GM12878 (cell line): ENCODE results near the gene TCF12. TPM values are rescaled to one million over a fixed set of nuclear protein-coding genes. Genes with fewer than 3 reads are reported as not detected.

ENCODE experiments used
- ATAC-seq: fragments of 200-7000 bp; cut with Tn5 transposase; 3 replicates; pipeline ENCODE4 v1.9.1; 2020; ENCODE audit warnings: mild to moderate bottlenecking, moderate library complexity
- BruUV-seq: library from RNA; stranded (reverse); fragments of 400-500 nt; replicated peaks from 2 replicates; lab custom pipeline; 2021; lab: Mats Ljungman, UMichigan
- CTCF ChIA-PET: fragments of 300-600 bp; sonication (Branson Sonifier 250); formaldehyde crosslinking; extraction: SDS; loops from one replicate; lab custom pipeline; 2021; ENCODE audit warnings: inconsistent platforms; lab: Yijun Ruan, JAX
- POLR2A ChIA-PET: fragments of 350-600 bp; formaldehyde crosslinking; extraction: SDS; loops from one replicate; lab custom pipeline; 2021; ENCODE audit warnings: inconsistent platforms; lab: Charles Lee
- RAD21 ChIA-PET: fragments of 300-600 bp; sonication (Branson Sonifier 250); formaldehyde crosslinking; loops from one replicate; lab custom pipeline; 2023; ENCODE audit warnings: antibody characterized with exemption; ENCODE audit not compliant: unreplicated experiment; lab: Charles Lee
- SMC1A ChIA-PET: fragments of 300-600 bp; sonication (Branson Sonifier 250); formaldehyde crosslinking; loops from one replicate; lab custom pipeline; 2023; ENCODE audit not compliant: unreplicated experiment, uncharacterized antibody; lab: Charles Lee
- DNase-seq: peaks from one replicate; pipeline ENCODE4 v3.0.0-alpha.2; 2011; ENCODE audit warnings: low read depth, low spot score
- FAIRE-seq: peaks from 3 replicates; lab custom pipeline; 2011; peaks lifted over from hg19 to GRCh38; lab: Jason Lieb, UNC
- H2AFZ ChIP-seq: 2 replicates; pipeline ENCODE4 v1.6.0; 2011; ENCODE audit warnings: low read depth, low read length, control low read depth; ENCODE audit not compliant: control insufficient read depth
- H3K27ac ChIP-seq: 2 replicates; pipeline ENCODE4 v1.5.1; 2011; ENCODE audit warnings: control low read depth; ENCODE audit not compliant: control insufficient read depth, insufficient read depth
- H3K27me3 ChIP-seq, 2 experiments: replicated peaks in 1 of 2; 2 replicates each; pipeline versions ENCODE4 v1.6.0 to v1.6.1; 2011; ENCODE audit warnings: low read length in 1 of 2; ENCODE audit not compliant: control insufficient read depth in 2 of 2, insufficient read depth in 2 of 2
- H3K36me3 ChIP-seq, 2 experiments: 2 replicates each; pipeline ENCODE4 v1.5.1; 2011; ENCODE audit warnings: low read length in 1 of 2; ENCODE audit not compliant: control insufficient read depth in 2 of 2, insufficient read depth in 2 of 2
- H3K4me1 ChIP-seq: 2 replicates; pipeline ENCODE4 v1.6.1; 2011; ENCODE audit warnings: mild to moderate bottlenecking, low read length, moderate library complexity, mixed read lengths; ENCODE audit not compliant: control insufficient read depth, insufficient read depth
- H3K4me2 ChIP-seq: 2 replicates; pipeline ENCODE4 v1.6.0; 2011; ENCODE audit warnings: control low read depth; ENCODE audit not compliant: control insufficient read depth, insufficient read depth
- H3K4me3 ChIP-seq: fragments of 200-600 bp; sonication (generic); 2 replicates; pipeline ENCODE4 v1.5.1; 2016
- H3K79me2 ChIP-seq: 2 replicates; pipeline ENCODE4 v1.6.0; 2011; ENCODE audit warnings: low read length; ENCODE audit not compliant: control insufficient read depth, insufficient read depth
- H3K9ac ChIP-seq: 2 replicates; pipeline ENCODE4 v1.8.0; 2011; ENCODE audit warnings: low read length, control low read depth, mixed read lengths; ENCODE audit not compliant: control insufficient read depth, insufficient read depth
- H3K9me3 ChIP-seq: replicated peaks from 3 replicates; pipeline ENCODE4 v1.5.1; 2011; ENCODE audit warnings: mild to moderate bottlenecking, low read length; ENCODE audit not compliant: control insufficient read depth, insufficient read depth
- H4K20me1 ChIP-seq: 2 replicates; pipeline ENCODE4 v1.6.0; 2011; ENCODE audit not compliant: control insufficient read depth, insufficient read depth
- CHD2 ChIP-seq: IDR thresholded peaks from 2 replicates; pipeline ENCODE4 v1.6.1; 2011; ENCODE audit warnings: low read depth, low read length, improper control_type of control experiment, borderline replicate concordance
- HDAC2 ChIP-seq: fragments of 200-600 bp; sonication (generic); IDR thresholded peaks from 2 replicates; pipeline ENCODE4 v1.6.1; 2017
- MYC ChIP-seq: IDR thresholded peaks from 2 replicates; pipeline ENCODE4 v1.6.1; 2011; ENCODE audit warnings: mild to moderate bottlenecking, low read length, moderate library complexity, inconsistent platforms; ENCODE audit not compliant: insufficient read depth, insufficient replicate concordance, insufficient read length, severe bottlenecking
- NR2F1 ChIP-seq: fragments of 450-650 bp; conservative IDR thresholded peaks from 2 replicates; pipeline ENCODE4 v1.6.1; 2017; ENCODE audit warnings: mild to moderate bottlenecking
- WGBS: methylation state at CpG from one replicate; pipeline ENCODE4 v1.1.6; 2016; ENCODE audit warnings: low lambda C conversion rate; ENCODE audit not compliant: insufficient replicate concordance, insufficient coverage; ENCODE audit errors: missing lambda C conversion rate; 5-methylcytosine and 5-hydroxymethylcytosine counted together
- in situ Hi-C: fragments of 300-500 bp; cut with MboI; formaldehyde crosslinking; loops from 9 replicates; pipeline ENCODE4 v1.14.3; 2018; ENCODE audit warnings: mixed read lengths
- intact Hi-C: fragments of 100-400 bp; cut with micrococcal nuclease; formaldehyde crosslinking; loops from one replicate; pipeline ENCODE4 v1.14.2; 2022; ENCODE audit not compliant: unreplicated experiment
- polyA plus RNA-seq, 11 experiments: library from polyadenylated mRNA; depleted of rRNA in 4 of 11; unstranded in 6 of 11; stranded (reverse) in 5 of 11; fragments of >200 nt; fragmentation: Nextera tagmentation in 4 of 11; fragmentation: Illumina TruSeq in 1 of 11; extraction: Ambion mirVana in 4 of 11; extraction: Trizol in 1 of 11; gene quantifications; 1 replicate in 1 of 11; 2 replicates in 10 of 11; pipeline versions ENCODE4 v1.2.1 to v1.2.3, GENCODE V29; 2011 to 2016; ENCODE audit warnings: inconsistent platforms in 2 of 11, missing spikeins in 2 of 11, low read depth in 1 of 11
- total RNA-seq, 4 experiments: library from RNA; depleted of rRNA in 3 of 4; stranded (reverse); fragments of >200 nt in 3 of 4; fragmentation: Illumina TruSeq in 1 of 4; extraction: Trizol in 1 of 4; gene quantifications; 2 replicates each; pipeline versions ENCODE4 v1.2.1 to v1.2.3, GENCODE V29; 2013 to 2021
- TF ChIP-seq, protein P1 (sequence below): fragments of 150-350 bp; IDR thresholded peaks from 2 replicates; pipeline ENCODE4 v1.6.1; 2016; ENCODE audit warnings: low read depth, low read length

The TCF12 gene
- total and polyA plus RNA-seq, 10 of the 15 experiments (the other 5 are each of a cell fraction or from before 2014, with no cell fraction given), result 8.2 to 70.9 (median 49.5) TPM

DNA sequence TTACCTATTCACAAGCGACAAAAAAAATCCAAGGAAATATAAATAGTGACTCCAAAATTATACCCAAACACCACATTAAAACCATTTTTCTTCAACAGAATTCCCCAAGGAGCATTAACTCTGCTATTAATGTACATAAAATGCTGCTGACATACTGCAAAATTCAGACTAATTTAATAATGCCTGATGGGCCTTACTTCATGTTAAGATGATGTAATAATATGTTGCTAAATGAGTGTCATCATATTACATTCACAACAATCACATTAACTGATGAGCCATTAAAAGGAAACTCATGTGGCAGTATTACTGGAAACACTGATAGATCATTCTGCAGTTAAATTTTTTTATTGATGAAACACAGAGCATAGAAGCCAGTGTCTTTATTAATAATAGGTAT, 253.0 kb downstream of the TCF12 start:
- H3K4me3 ChIP-seq, result no peak overlapping the region
- no peak overlapping the region for H3K27ac ChIP-seq
- H3K9me3 ChIP-seq, result no peaks in the 10 kb centered on the region; the same call in 2 of the 3 replicates
- H3K4me1 ChIP-seq, result no peaks in the 10 kb centered on the region
- RAD21 ChIA-PET, result no interaction called here
- FAIRE-seq, result no peak
- 100% methylated on average over 1 of the region's 1 CpG for WGBS
- TF ChIP-seq, protein P1, sequence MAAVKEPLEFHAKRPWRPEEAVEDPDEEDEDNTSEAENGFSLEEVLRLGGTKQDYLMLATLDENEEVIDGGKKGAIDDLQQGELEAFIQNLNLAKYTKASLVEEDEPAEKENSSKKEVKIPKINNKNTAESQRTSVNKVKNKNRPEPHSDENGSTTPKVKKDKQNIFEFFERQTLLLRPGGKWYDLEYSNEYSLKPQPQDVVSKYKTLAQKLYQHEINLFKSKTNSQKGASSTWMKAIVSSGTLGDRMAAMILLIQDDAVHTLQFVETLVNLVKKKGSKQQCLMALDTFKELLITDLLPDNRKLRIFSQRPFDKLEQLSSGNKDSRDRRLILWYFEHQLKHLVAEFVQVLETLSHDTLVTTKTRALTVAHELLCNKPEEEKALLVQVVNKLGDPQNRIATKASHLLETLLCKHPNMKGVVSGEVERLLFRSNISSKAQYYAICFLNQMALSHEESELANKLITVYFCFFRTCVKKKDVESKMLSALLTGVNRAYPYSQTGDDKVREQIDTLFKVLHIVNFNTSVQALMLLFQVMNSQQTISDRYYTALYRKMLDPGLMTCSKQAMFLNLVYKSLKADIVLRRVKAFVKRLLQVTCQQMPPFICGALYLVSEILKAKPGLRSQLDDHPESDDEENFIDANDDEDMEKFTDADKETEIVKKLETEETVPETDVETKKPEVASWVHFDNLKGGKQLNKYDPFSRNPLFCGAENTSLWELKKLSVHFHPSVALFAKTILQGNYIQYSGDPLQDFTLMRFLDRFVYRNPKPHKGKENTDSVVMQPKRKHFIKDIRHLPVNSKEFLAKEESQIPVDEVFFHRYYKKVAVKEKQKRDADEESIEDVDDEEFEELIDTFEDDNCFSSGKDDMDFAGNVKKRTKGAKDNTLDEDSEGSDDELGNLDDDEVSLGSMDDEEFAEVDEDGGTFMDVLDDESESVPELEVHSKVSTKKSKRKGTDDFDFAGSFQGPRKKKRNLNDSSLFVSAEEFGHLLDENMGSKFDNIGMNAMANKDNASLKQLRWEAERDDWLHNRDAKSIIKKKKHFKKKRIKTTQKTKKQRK, result no peak
- TF ChIP-seq NR2F1, result no peak
- TF ChIP-seq CHD2, result no peak
- no peak for TF ChIP-seq MYC
- no peak for TF ChIP-seq HDAC2
- TF ChIP-seq, all 136 proteins: peak for 0
- H2AFZ ChIP-seq, result no peak overlapping the region
- H3K79me2 ChIP-seq, result no peaks in the 10 kb centered on the region
- SMC1A ChIA-PET, result no interaction called here
- DNase-seq (no peak), ATAC-seq (no peak)
- in situ Hi-C loops, result no loop called here
- H4K20me1 ChIP-seq, result no peaks in the 10 kb centered on the region
- H3K36me3 ChIP-seq, result peaks cover 0 to 20% of the 10 kb centered on the region in 2 experiments; a peak in 2 of 4 replicates
- no peak overlapping the region for H3K4me2 ChIP-seq
- intact Hi-C loops, result no loop called here
- CTCF ChIA-PET, result interaction anchor here (0.6 kb wide), 1 partner anchor 281 kb away, joined by 3 read pairs; no protein-coding TSS in a partner anchor
- H3K9ac ChIP-seq, result no peak overlapping the region
- POLR2A ChIA-PET, result no interaction called here
- no peaks in the 10 kb centered on the region for H3K27me3 ChIP-seq
- no TSS peak for BruUV-seq
